ENCODE measurements around the gene NPEPL1.

Gene NPEPL1

DNA sequence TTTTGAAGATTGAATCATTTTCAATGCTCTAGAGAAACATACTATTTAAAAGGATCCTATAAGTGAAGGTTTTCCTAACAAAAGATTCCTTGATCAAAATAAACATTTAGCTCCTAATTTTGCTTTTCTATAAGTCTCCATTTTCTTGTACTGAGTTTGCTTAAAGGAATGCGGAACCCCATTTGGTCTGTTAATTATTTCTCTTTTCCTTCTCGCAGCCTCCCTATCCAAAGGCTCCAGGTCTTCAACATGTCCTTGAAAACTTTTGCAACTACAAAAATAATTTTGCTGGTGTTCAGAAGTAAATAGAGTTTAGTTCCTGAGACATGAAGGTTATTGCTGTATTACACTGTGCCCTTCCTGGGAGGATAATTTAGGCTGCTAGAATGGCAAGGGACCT is 8.3 kb upstream of the NPEPL1 start:
- DNase-seq (ENCODE audit: low spot score) = no peak

DNA sequence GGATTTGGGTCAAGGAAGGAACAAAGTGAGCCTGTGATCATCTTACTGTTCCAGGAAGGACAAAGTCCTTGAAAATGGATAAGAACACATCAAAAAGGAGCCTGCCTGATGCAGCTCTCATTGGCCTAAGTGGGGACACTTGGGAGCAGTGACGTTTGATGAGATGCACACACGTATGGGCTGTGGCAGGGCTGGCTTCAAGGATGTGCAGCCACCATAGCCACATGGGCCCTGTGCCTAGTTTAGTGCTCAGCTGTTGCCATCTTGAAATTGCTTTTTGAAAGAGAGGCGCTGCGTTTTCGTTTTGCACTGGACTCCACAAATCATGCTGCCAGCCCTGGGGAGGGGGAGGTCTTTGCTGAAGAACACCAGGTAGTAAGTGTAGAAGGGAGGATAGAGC is 6.6 kb upstream of the NPEPL1 start:
- no peak for DNase-seq (ENCODE audit: low spot score)

DNA sequence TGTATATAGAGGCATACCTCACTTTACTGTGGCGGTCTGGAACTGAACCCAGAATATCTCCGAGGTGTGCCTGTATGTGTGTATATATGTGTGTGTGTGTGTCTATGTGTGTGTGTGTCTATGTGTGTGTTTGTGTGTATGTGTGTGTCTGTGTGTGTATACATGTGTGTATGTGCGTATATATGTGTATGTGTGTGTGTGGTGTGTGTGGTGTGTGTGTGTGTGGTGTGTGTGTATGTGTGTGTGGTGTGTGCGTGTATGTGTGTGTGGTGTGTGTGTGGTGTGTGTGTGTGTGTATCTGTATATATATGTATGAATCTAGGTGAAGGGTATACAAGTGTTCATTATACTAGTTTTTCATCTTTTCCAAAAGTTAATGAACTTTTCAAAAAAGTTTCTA is 4.2 kb upstream of the NPEPL1 start:
- no peak for DNase-seq (ENCODE audit: low spot score)

DNA sequence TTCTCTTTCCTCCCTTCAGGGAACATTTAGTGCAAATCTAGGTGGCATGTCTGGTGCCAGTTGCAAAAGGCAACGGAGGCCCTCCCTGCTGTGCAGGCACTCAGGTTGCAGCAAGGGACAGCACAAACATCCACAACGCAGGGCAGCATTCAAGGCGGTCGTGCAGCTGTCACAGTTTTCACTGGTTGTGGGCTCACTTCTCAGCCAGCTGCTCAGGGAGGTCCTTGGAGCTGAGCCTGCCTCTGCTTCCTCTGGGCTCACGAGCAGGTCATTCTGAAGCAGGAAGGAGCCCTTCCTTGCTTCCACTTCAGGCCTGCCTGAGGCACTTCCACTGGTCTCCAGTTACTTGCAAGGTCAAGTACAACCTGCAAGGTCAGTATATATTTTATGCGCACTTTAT is 3.8 kb upstream of the NPEPL1 start:
- no peak for DNase-seq (ENCODE audit: low spot score)

DNA sequence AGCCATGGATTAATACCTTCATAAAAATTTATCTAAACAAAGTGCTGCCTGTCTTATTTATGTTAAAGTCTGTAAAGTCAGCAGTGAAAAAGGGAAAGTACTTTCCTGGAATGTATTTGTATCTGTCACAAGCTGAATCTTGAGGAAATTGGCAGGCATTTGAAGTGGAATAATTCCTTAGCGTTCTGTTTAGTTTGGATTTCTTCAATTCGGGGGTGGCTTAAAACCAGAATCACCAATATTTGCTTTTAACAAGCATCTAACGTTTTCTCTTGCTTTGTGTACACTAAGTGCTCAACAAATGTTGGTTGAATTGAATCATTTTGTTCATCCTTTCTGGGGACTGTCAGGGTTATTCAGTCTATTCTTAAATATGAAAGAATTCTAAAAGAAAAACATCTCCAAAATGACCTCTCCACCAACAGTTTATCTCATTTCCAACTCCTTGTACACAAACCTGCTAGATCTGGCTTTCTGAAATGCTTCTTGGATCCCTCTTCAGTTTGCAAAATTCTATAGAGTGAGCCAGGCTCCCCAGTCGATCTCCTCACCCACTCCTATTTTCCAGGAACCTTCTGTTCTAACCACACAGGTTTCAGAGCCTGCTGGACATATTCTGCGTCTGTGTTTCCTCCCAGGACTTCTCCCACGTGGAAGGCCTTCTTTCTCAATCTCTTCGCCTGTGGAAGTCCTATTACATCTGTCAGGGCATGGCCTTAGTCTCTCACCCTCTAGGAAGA is 2.0 kb upstream of the NPEPL1 start:
- no peak for DNase-seq (ENCODE audit: low spot score)

DNA sequence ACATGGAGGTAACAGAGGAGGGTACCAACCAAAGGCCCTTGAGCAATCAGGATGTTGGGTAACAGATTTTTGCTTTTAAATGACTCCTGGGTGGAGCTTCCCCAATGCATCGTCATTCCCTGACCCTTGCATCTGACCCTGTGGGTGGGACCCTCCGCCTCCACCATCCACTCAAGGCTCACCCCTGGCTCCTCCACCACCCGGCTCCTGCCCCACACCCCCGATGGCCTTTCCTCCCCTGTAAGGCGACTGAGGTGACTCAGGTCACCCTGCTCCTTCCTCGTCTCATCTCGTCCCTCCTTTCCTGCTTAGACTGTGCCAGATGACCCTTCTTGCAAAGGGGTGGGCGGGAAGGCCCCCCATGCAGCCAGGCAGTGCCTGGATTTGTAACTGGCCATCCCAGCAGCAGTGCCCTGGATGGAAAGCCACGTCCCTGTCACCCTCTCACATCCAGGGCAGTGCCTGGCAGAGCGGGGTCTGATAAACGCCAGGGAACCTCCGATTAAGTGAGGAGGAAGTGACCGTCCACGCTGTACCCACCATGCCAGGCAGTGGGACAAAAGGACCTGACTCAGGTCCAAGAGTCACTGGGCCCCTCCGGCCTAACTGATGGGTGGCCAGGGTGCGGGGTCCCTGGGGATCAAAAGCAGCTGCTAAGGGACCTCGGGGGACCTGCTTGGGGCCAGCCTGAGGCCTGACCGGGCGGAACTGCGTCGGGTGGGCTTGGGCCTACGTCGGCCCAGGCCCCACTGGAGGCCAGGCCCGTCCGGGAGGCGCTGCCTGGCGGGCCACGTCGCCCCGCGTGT is 624 bp upstream of the NPEPL1 start:
- no peak for DNase-seq (ENCODE audit: low spot score)

DNA sequence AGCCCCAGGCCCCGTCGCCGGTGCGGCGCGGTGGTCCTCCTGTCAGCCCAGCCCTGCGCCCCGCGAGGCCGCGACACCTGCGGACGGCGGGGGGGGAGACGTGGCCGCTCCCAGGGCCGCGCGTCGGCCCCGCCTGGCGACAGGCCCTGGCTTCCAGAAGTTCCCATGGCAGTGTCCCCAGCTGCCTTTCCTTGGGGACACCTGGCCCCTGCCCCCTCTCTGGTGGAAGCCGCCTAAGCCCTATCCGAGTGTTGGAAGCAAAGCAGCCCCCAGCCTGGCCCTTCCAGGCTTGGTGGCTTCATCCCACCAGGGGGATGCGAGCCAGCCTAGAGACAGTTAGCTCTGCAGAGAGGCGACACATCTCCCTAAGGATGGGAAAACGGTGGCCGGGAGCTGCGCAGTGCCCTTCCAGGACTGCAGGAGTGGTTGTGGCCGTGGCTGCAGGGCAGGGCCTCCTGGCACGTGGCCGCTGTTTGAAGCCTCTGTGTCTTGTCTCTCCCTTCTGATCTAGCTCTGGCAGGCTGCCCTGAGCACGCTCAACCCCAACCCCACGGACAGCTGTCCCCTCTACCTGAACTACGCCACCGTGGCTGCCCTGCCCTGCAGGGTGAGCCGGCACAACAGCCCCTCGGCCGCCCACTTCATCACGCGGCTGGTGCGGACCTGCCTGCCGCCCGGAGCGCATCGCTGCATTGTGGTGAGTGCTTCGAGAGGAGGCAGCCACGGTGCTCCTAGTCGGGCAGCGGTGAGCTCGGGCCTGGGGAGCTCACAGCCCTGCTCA is 816 bp downstream of the NPEPL1 start:
- no peak for DNase-seq (ENCODE audit: low spot score)

DNA sequence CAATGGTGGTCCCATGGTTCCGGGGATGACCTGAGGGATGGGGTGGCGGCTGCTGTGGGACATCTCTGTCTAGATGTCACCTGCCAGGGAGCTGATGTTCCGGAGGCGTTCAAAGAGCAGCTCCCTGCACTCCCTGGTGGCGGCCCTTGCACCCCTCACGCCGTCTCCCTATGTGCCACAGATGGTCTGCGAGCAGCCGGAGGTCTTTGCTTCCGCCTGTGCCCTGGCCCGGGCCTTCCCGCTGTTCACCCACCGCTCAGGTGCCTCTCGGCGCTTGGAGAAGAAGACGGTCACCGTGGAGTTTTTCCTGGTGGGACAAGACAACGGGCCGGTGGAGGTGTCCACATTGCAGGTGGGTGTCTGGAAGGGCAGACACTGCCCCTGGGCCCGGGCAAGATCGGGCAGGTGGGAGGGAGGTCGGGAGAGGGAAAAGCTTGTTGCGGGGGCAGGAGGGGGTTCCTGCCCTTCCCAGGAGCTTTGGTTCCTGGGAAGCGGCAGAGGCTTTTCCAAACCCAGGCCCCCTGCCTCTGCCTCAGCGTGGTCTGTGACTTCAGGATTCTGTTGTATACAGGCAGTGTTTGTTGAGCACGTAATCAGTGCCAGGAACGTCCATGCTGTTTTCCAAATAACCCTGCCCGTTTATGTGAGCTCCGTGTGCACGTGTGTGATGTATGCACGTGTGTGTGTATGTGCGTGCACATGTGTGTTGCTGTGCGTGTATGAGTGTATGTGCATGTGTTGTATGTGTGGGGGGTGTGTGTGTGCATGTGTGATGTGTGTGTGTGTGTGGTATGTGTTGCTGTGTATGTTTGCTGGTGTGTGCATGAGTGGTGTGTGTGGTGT is 1.9 kb downstream of the NPEPL1 start:
- DNase-seq (ENCODE audit: low spot score) = no peak

DNA sequence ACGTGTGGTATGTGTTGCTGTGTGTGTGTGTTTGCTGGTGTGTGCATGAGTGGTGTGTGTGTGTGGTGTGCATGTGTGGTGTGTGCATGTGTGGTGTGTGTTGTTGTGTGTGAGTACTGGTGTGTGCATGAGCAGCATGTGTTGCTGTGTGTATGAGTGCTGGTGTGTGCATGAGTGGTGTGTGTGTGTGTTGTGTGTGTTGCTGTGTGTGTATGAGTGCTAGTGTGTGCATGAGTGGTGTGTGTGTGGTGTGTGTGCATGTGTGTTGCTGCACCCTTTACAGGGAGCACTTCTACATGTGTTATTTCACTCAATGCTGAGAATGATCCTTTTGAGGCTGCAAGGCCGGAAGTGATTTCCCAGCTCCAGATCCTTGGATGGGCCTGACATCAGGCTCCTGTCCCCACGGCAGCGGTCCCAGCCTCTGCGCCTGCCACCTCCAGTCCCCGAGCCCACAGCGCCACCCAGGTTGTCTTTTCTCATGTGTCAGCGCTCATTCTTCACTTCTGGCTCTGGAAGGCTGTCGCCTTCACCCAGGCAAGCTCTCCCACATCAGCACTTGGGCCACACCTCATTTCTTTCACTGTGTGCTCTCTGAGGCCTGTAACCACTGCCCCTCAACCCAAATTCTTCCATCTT is 2.6 kb downstream of the NPEPL1 start:
- DNase-seq (ENCODE audit: low spot score) = no peak

DNA sequence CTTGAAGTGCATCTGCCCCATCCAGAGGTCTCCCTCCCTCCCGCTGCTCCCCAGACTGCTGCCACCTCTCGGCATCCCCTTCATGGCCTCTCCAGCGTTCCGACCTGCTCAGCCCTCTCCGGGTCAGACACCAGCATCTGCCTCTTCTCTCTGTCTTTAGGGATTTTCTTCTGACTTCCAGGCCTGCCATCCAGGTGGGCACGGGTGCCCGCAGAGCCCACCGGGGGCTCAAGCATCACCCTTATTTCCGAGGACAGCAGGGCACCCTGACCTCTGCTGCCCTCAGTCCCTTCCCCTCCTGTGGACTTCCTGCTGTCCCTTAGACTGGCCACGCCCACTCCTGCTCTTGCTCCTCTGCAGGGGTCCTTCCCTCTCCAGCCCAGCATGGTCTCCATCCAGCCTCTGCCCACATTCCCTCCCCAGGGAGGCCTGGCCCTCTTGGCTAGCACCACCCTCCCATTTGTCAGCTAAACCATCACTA is 3.3 kb downstream of the NPEPL1 start:
- DNase-seq (ENCODE audit: low spot score) = no peak

DNA sequence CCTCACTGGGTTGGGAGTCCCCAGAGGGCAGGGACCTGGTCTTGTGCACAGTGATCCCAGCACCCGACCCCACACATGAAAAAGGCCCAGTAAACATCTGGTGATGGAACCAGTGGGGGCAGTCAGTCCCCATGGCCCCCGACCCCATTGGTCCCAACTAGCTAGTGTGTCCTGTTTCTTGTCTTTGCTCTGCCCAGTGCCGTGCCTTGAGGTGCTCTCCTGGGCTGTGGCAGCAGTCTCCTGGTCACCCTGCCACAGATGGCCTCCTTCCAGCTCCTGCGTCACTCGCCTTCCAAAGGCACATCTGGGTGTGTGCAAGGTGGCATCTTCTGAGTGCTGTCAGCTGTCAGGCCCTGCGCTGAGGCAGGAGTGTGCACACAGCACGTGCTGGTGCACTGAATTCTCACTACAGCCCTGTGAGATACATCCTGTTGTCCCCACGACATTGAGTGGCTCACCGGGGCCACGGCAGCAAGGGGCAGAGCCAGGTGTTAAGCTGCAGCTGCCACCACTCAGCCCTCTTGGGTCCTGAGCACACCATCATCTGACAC is 3.9 kb downstream of the NPEPL1 start:
- DNase-seq (ENCODE audit: low spot score) = no peak

DNA sequence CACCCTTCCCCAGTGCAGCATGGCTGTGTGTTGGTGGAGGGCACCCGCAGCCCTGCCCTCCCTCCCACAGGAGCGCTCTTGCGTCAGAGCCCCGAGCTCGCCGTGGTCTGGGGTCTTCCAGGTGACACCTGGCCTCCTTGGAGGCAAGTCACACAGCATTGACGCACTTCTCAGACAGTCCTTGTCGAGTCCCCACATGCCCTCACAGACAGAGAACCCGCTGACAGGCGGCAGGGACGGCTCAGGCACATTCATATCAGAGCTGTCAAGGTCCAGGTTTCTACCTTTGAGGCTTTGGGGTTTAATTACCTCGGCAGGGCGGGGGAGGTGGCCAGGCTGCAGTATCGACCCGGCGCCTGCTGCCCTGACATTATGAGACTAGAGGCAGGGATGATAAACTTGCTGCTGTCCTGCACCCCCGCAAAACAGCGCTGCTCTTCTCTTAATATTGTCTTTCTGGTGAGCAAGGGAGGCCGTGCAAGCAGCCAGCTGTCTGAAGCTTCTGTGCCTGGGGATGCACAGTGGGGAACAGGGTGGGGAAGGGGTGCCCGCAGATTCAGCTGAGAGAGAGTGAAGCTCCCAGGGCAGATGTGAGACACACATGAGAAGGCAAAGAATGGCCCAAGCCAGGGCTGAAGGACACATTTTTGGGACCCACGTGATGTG is 4.7 kb downstream of the NPEPL1 start:
- DNase-seq (ENCODE audit: low spot score) = no peak

DNA sequence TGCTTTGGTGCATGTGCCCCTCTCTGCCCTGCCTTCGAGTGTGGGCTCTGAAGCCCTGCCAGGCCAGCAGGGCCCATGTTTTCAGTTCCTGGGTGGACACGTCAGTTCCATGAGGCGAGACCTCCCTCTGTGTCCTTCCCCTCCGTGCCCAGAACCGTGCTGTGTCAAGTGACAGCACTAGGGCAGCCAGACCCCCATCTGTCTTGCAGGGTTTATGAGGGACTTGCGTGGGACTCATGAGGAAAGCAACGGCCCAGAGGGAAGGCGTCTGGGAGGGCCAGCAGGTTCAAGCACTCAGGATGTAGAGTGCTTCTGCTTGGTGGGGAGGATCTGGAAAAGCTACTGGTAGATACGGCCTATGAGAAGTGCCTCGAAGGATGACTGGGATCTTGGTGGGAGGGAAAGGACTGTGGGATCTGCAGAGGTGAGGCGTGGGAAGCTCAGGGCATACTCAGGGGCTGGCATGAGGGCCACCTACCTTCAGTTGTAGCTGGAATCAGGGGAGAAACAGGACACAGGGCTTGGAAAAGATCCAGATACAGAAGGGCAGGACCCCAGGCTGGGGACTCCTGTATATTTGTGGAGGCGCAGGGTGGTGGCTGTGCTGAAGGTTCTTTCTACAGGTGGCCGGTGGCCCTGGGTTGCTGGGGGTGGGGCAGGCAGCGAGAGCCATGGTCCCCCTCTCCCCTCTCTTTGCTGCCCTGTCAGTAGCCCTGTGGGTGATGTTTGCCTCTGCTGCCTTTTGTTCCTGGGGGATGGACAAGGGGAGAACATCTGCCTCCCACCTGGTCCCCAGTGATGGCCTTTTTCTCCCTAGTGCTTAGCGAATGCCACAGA is 5.5 kb downstream of the NPEPL1 start:
- DNase-seq (ENCODE audit: low spot score) = no peak

DNA sequence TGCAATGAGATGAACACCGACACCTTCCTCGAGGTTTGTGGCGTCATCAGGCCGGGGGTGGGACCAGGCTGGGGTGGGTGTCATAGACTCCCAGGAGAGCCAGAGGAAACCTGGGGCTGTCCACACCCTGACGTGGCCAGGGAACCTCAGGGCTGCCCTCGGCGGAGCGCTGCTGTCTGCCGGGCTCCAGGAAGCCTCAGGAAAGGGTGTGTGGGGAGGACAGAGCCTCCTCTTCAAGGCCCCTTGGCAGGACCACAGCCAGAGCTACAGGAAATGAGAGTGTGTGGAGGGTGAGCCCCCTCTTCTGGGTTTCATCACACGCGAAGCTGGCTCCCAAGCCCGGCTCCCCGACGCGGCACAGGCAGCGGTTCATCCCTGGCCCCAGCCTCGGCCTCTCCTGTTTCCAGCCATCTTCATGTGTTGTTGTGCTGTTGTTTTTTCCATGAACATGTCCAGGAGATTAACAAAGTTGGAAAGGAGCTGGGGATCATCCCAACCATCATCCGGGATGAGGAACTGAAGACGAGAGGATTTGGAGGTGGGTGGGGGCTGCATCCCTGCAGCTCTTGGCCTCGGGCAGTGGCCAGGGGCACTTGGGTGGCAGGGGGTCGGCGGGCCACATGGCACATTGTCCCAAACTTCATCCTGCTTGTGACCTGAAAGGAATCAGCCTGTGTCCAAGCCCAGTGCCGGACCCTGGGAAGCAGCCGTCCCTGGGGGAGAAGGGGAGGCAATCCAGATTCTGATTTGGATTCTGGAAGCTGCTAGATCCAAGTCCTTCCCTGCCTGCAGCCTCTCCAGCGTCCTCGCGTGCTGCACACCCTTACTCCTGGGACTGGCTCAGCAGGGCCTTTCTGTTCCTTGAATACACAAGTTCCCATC is 6.4 kb downstream of the NPEPL1 start:
- no peak for DNase-seq (ENCODE audit: low spot score)

DNA sequence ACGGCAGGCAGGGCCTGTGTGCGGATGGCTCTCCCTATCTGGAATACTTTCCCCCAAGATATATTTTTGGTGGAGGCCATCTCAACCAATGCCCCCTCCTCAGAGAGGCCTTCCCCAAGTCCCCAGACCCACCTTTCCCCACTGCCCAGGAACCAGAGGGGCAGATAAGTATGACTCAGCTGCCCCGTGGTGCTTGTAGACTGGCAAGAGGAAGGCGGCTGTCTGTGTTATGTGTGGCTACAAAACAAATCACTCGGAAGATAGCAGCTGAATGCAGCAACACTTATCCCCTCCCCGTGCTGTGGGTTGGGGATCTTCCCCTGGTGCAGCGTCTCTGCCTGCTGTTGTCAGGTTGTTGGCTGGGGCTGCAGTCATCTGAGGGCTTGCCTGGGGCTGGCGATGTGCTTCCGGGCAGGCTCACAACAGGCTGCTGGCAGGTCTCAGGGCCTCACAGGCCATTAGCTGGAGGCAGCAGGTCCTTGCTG is 7.1 kb downstream of the NPEPL1 start:
- no peak for DNase-seq (ENCODE audit: low spot score)

DNA sequence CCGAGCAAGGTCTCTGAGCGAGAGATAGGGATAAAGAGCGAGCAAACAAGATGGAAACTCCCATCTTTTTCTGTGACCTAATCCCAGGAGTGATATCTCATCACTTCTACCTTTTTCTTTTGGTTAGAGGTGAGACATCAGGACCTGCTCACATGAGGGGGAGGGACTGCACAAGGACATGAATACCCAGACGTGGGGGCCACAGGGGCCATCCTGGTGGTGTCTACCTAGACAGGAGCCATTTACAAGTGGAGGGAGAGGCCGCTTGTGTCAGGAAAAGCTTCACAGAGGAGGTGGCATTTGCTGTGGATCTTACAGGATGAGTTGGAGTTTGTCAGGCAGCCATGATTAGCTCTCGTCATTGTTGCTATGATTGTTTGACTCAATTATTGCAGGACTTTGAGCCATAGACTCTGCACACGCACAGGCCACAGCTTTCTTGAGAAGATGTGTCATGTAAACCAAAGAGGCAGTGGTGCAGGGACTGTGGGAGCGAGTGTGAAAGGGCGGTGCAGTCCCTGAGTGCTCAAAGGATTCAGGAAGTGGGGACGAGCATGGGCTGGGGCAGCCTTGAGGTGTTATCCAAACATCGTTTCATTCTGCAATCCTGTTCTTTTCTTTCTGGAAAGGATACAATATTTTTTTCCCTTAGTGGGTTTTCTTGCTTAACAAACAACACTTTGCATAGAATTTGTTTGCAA is 7.7 kb downstream of the NPEPL1 start:
- DNase-seq (ENCODE audit: low spot score) = no peak

DNA sequence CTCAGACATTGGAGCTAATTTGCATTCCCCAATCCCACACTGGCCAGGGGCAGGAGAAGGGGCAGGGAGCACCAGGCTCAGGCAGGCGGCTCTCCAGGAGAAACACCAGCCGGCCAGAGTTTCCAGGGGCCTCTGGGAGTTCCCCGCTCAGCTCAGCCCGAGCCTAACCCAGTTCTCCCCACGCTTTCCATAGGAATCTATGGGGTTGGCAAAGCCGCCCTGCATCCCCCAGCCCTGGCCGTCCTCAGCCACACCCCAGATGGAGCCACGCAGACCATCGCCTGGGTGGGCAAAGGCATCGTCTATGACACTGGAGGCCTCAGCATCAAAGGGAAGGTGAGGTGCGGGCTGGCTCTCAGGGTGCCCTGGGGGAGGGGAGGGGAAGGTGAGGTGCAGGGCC is 8.2 kb downstream of the NPEPL1 start:
- no peak for DNase-seq (ENCODE audit: low spot score)

All from CD4-positive, alpha-beta T cell treated with Interleukin-2 at 100 ng/mL for 4 hours (primary cell).